Motor neuron (in vitro differentiated cells): ENCODE measurements around the gene MEOX2. TPM values are rescaled to one million over a fixed set of nuclear protein-coding genes. Genes with fewer than 3 reads are reported as not detected.
A peak's percentile ranks its signal among the peaks of the same experiment; 100 is the strongest.

ENCODE experiments used
- ATAC-seq, 8 experiments: fragments of 200-7000 bp; cut with Tn5 transposase; replicated peaks in 6 of 8; 2 replicates each; pipeline ENCODE4 v1.8.0; 2021; ENCODE audit warnings: mild to moderate bottlenecking in 8 of 8, moderate library complexity in 8 of 8
- H3K27ac ChIP-seq, 2 donors: fragments of 250-450 bp; sonication (Bioruptor Pico); 2 replicates each; pipeline ENCODE4 v1.9.0; 2021; ENCODE audit warnings: antibody characterized with exemption in 2 of 2, mild to moderate bottlenecking in 2 of 2, moderate library complexity in 1 of 2
- H3K4me1 ChIP-seq, 2 donors: fragments of 250-450 bp; sonication (Bioruptor Pico); replicated peaks in 1 of 2; 2 replicates each; pipeline ENCODE4 v1.6.1; 2021; ENCODE audit warnings: antibody characterized with exemption in 2 of 2, mild to moderate bottlenecking in 2 of 2, moderate library complexity in 1 of 2
- H3K4me3 ChIP-seq, 5 donors: fragments of 250-450 bp; sonication (Bioruptor Pico); 2 replicates each; pipeline ENCODE4 v1.9.0; 2021; ENCODE audit warnings: antibody characterized with exemption in 5 of 5, mild to moderate bottlenecking in 5 of 5, moderate library complexity in 4 of 5
- WGBS, 10 experiments: fragments of 450-650 bp; shearing (Covaris generic); methylation state at CpG; one replicate each; pipeline ENCODE4 v1.0.0; 2022; 5-methylcytosine and 5-hydroxymethylcytosine counted together
- in situ Hi-C, 9 experiments: fragments of 400-800 bp; cut with MboI; loops; one replicate each; pipeline ENCODE4 v1.15.0; 2021; ENCODE audit warnings: low sequenced_read_pairs in 9 of 9, low pct_unique_long_range_greater_than_20kb in 2 of 9; ENCODE audit not compliant: unreplicated experiment in 9 of 9
- total RNA-seq, 8 experiments: library from RNA; unstranded; fragments of 300-600 nt; gene quantifications; 2 replicates each; pipeline versions ENCODE4 v1.2.3 to v1.2.4, GENCODE V29; 2022

Gene MEOX2
- total RNA-seq, 8 experiments from 2014 or later, result 0.14 to 12.0 (median 1.3) TPM; not detected in 1

- Histone ChIP-seq H3K4me3 (no peak overlapping the region), H3K27ac (no peak overlapping the region), H3K4me1 (no peaks in the 10 kb centered on the region)
- ATAC-seq, result peak in 2 of 8 experiments; percentile 22 to 37
- WGBS, 10 experiments, result 57 to 100% (median 72%) methylated on average over 1 of the region's 1 CpG; no CpG with 5 or more reads in 2 of the 10 experiments
- in situ Hi-C loops, result no loop called here
Observed at GRCh38 chr7:15626041-15626440, 60.4 kb downstream of the MEOX2 start.

DNA sequence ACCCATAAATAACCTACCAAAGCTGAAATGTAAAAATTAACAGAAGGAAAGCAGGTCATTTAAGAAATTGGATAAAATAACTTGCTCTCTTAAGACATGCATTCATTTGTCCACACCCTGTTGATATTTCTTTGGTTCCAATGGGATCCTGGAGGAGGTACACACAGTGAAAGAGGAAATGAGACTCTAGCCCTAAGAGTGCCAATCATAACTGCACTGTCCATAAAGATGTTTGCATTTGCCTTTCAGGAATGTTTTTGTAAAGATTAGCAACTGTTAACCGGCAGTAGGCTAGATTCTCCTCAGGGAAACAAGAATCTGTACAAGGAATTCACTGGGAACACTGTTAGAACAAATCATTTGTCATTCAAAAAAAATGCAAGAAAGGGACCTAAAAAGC, 61.0 kb downstream of the MEOX2 start:
- in situ Hi-C loops, result no loop called here
- peak in 1 of 8 experiments; percentile 40 for ATAC-seq
- Histone ChIP-seq H3K27ac (no peak overlapping the region), H3K4me1 (no peaks in the 10 kb centered on the region), H3K4me3 (no peak overlapping the region)
- 20 to 100% (median 81%) methylated on average over 1 of the region's 1 CpG; no CpG with 5 or more reads in 2 of the 10 experiments for WGBS, 10 experiments

- Histone ChIP-seq H3K27ac (no peak overlapping the region), H3K4me1 (no peaks in the 10 kb centered on the region), H3K4me3 (no peak overlapping the region)
- WGBS, 10 experiments, result 13 to 100% (median 54%) methylated on average over 1 to 2 of the region's 2 CpGs; no CpG with 5 or more reads in 3 of the 10 experiments
- in situ Hi-C loops, result no loop called here
- no peak for ATAC-seq
Observed at GRCh38 chr7:15621468-15621867, 65.0 kb downstream of the MEOX2 start.

GRCh38 chr7:15620491-15621185, 65.8 kb downstream of the MEOX2 start:
- 41 to 94% (median 83%) methylated on average over 1 to 6 of the region's 6 CpGs for WGBS, 10 experiments
- H3K4me3 ChIP-seq, result no peak overlapping the region
- H3K27ac ChIP-seq, result no peak overlapping the region
- no peak for ATAC-seq
- H3K4me1 ChIP-seq, result no peaks in the 10 kb centered on the region
- in situ Hi-C loops, result no loop called here

- Histone ChIP-seq H3K4me3 (no peak overlapping the region), H3K27ac (no peak overlapping the region), H3K4me1 (no peaks in the 10 kb centered on the region)
- 68 to 100% (median 91%) methylated on average over 1 to 2 of the region's 2 CpGs for WGBS, 10 experiments
- in situ Hi-C loops, result no loop called here
- ATAC-seq, result no peak
Observed at GRCh38 chr7:15618275-15618674, 68.2 kb downstream of the MEOX2 start.

- in situ Hi-C loops, result no loop called here
- ATAC-seq, result peak in 1 of 8 experiments; percentile 22
- 61 to 90% (median 82%) methylated on average over 2 to 8 of the region's 8 CpGs; no CpG with 5 or more reads in 2 of the 10 experiments for WGBS, 10 experiments
Observed at GRCh38 chr7:15612205-15612604, 74.3 kb downstream of the MEOX2 start.

GRCh38 chr7:15610503-15610902, 76.0 kb downstream of the MEOX2 start:
- Histone ChIP-seq H3K4me1 (peaks cover 3 to 7% of the 10 kb centered on the region in 2 donors), H3K27ac (no peak overlapping the region), H3K4me3 (no peak overlapping the region)
- peak in 2 of 8 experiments; percentile 35 to 57 for ATAC-seq
- WGBS, 10 experiments, result 13 to 100% (median 86%) methylated on average over 1 to 2 of the region's 2 CpGs
- in situ Hi-C loops, result no loop called here

More at GRCh38 chr7:15612205-15612604, 74.3 kb downstream of the MEOX2 start:
- Histone ChIP-seq H3K4me1 (peaks cover 3 to 7% of the 10 kb centered on the region in 2 donors), H3K4me3 (no peak overlapping the region), H3K27ac (no peak overlapping the region)

GRCh38 chr7:15609287-15609686, 77.2 kb downstream of the MEOX2 start:
- 45 to 100% (median 96%) methylated on average over 1 to 2 of the region's 2 CpGs; no CpG with 5 or more reads in 1 of the 10 experiments for WGBS, 10 experiments
- peaks cover 3 to 7% of the 10 kb centered on the region in 2 donors for H3K4me1 ChIP-seq
- no peak overlapping the region for H3K4me3 ChIP-seq
- no peak overlapping the region for H3K27ac ChIP-seq
- no peak for ATAC-seq
- in situ Hi-C loops, result no loop called here

GRCh38 chr7:15607529-15608210, 78.8 kb downstream of the MEOX2 start:
- 26 to 100% (median 88%) methylated on average over 1 to 5 of the region's 5 CpGs for WGBS, 10 experiments
- H3K4me1 ChIP-seq, result peaks cover 3 to 7% of the 10 kb centered on the region in 2 donors
- peak in 3 of 8 experiments; percentile 77 to 87 (median 83) for ATAC-seq
- H3K27ac ChIP-seq, result no peak overlapping the region
- in situ Hi-C loops, result no loop called here
- no peak overlapping the region for H3K4me3 ChIP-seq

DNA sequence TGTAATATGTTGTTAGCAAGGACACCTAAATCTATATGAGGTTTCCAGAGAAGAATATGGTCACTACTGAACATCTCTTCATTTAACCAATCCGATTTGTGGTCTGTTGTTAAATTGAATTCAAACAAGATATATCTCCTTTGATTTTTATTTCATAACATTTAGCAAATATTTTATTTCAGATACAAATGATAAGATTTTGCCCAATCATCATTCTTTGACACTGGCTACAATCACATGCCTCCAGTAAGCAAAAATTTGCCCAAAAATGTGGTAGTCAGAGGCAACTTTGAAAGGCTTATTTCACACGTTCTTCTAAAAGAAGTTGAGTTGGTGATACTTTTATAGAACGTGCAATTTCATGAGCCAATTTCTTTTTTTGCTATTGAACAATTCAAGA, 79.9 kb downstream of the MEOX2 start:
- ATAC-seq, result no peak
- WGBS, 10 experiments, result 50 to 100% (median 93%) methylated on average over 1 to 3 of the region's 3 CpGs; no CpG with 5 or more reads in 1 of the 10 experiments
- Histone ChIP-seq H3K27ac (no peak overlapping the region), H3K4me3 (no peak overlapping the region), H3K4me1 (peaks cover 0 to 7% of the 10 kb centered on the region in 2 donors)
- in situ Hi-C loops, result no loop called here

- Histone ChIP-seq H3K27ac (no peak overlapping the region), H3K4me1 (no peaks in the 10 kb centered on the region), H3K4me3 (no peak overlapping the region)
- peak in 2 of 8 experiments; percentile 43 to 72 for ATAC-seq
- 92 to 100% (median 100%) methylated on average over 1 of the region's 1 CpG for WGBS, 10 experiments
- in situ Hi-C loops, result no loop called here
Observed at GRCh38 chr7:15604166-15604565, 82.3 kb downstream of the MEOX2 start.

DNA sequence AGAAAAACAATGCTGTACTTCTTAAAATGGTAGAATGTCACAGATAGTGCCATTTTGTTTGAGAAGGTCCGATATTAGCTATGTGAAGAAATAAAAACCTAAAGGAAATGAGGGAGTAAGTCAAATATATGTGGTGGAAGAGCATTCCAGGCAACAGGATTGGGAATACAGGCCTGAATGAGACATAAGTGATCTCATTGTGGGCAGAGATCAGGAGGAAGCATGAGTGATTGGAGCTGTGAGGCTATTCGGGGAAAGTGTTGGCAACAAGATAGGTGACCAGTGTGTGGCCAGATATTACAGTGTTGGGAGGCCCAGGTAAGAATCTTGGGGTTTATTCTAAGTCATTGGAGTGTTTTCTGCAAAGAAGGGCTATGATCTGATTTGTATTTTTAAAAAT, 83.4 kb downstream of the MEOX2 start:
- ATAC-seq, result no peak
- in situ Hi-C loops, result no loop called here
- WGBS, 10 experiments, result 29 to 100% (median 63%) methylated on average over 1 to 2 of the region's 2 CpGs; no CpG with 5 or more reads in 1 of the 10 experiments
- no peak overlapping the region for H3K27ac ChIP-seq
- no peak overlapping the region for H3K4me3 ChIP-seq
- H3K4me1 ChIP-seq, result no peaks in the 10 kb centered on the region

GRCh38 chr7:15602236-15602635, 84.2 kb downstream of the MEOX2 start:
- Histone ChIP-seq H3K27ac (no peak overlapping the region), H3K4me3 (no peak overlapping the region), H3K4me1 (no peaks in the 10 kb centered on the region)
- in situ Hi-C loops, result no loop called here
- ATAC-seq, result no peak
- 0 to 79% (median 55%) methylated on average over 1 of the region's 1 CpG; no CpG with 5 or more reads in 1 of the 10 experiments for WGBS, 10 experiments
